GM12872 (cell line): ENCODE data around the gene ITGA6.

Source experiments
- CTCF ChIP-seq: IDR thresholded peaks from 3 replicates; pipeline ENCODE4 v1.5.1; 2011; ENCODE audit warnings: low read depth, mild to moderate bottlenecking, low read length, moderate library complexity; ENCODE audit not compliant: insufficient read depth

Gene ITGA6

GRCh38 chr2:172429301-172429968 is 2.0 kb downstream of the ITGA6 start:
- no peak for TF ChIP-seq CTCF

GRCh38 chr2:172430027-172430426 is 2.6 kb downstream of the ITGA6 start:
- no peak for TF ChIP-seq CTCF

- no peak for TF ChIP-seq CTCF
These were observed 3.3 kb downstream of the ITGA6 start for GRCh38 chr2:172430678-172431077.

- TF ChIP-seq CTCF = no peak
These were observed 4.1 kb downstream of the ITGA6 start for GRCh38 chr2:172431463-172431862.

- TF ChIP-seq CTCF = no peak
These were observed 4.6 kb downstream of the ITGA6 start for GRCh38 chr2:172431993-172432392.

- no peak for TF ChIP-seq CTCF
These were observed 5.8 kb downstream of the ITGA6 start for GRCh38 chr2:172433144-172433543.

GRCh38 chr2:172434821-172435605 is 7.6 kb downstream of the ITGA6 start:
- TF ChIP-seq CTCF = no peak
